Sigmoid colon (tissue), 4 donors: Measurements from ENCODE around the gene GRM8.

ENCODE experiments used
- EP300 ChIP-seq, 4 donors: sonication (generic); formaldehyde crosslinking; IDR thresholded peaks; one replicate each; pipeline ENCODE4 v1.6.1; 2017; ENCODE audit warnings: antibody characterized with exemption in 4 of 4
- TF ChIP-seq, protein P1 (sequence below), 4 experiments: fragments of 450-650 bp in 3 of 4; fragments of 200-600 bp in 1 of 4; IDR thresholded peaks; one replicate each; pipeline ENCODE4 v1.5.1; 2016 to 2019; ENCODE audit warnings: antibody characterized with exemption in 4 of 4, mild to moderate bottlenecking in 3 of 4, moderate library complexity in 2 of 4

DNA sequence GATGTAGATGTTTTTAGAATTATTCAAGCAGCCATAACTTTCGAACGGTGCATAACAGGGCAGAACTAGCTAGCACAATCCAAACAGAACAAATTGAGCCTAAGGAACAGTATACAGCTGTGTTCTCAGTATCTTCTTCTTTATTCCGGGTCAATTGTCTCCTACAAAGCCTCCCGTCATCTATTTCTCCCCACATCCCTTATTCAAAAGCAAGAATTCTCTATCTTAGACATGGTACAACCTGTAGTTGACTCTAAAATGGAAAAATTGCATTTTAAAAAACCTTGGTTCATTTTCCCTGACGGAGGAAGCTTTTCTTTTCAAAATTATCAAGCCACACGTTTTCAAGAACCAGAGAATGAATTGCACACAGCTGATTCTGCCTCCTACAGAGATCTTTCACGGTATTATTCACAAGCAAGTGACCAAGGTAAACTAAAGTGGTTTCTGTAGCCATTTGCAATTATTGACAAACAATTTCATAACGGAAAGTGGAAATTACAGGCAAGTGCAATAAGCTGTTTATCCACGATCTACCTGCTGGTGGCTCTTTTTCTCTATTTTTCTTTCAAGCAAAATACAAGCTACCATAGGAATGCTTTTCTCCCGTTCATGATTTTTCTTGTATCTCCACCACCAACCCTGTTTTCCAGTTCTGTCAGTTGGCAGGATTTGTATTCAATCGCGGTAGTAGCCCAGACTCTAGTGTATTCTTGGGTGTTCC is 2.3 kb downstream of the GRM8 start:
- TF ChIP-seq, protein P1, sequence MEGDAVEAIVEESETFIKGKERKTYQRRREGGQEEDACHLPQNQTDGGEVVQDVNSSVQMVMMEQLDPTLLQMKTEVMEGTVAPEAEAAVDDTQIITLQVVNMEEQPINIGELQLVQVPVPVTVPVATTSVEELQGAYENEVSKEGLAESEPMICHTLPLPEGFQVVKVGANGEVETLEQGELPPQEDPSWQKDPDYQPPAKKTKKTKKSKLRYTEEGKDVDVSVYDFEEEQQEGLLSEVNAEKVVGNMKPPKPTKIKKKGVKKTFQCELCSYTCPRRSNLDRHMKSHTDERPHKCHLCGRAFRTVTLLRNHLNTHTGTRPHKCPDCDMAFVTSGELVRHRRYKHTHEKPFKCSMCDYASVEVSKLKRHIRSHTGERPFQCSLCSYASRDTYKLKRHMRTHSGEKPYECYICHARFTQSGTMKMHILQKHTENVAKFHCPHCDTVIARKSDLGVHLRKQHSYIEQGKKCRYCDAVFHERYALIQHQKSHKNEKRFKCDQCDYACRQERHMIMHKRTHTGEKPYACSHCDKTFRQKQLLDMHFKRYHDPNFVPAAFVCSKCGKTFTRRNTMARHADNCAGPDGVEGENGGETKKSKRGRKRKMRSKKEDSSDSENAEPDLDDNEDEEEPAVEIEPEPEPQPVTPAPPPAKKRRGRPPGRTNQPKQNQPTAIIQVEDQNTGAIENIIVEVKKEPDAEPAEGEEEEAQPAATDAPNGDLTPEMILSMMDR (IDR thresholded peaks at IDR 0.05) = no peak
- no peak for TF ChIP-seq EP300 (IDR thresholded peaks at IDR 0.05)
